Psoas muscle (tissue), 8 donors: ENCODE results near the gene MAGI2. TPM values are rescaled to one million over a fixed set of nuclear protein-coding genes. Genes with fewer than 3 reads are reported as not detected.

Experiments
- ATAC-seq, 4 donors: fragments of 200-7000 bp; cut with Tn5 transposase; one replicate each; pipeline ENCODE4 v1.9.1; 2020; ENCODE audit warnings: moderate library complexity in 3 of 4, mild to moderate bottlenecking in 2 of 4
- DNase-seq, 2 donors: peaks; one replicate each; pipeline ENCODE4 v3.0.0-alpha.2; 2020
- H3K27ac ChIP-seq: fragments of 200-600 bp; one replicate; pipeline ENCODE4 v1.8.0; 2022
- H3K27me3 ChIP-seq, 3 donors: fragments of 200-600 bp in 1 of 3; one replicate each; pipeline versions ENCODE4 v1.6.1 to v1.8.0; 2013 to 2022; ENCODE audit warnings: low read length in 2 of 3, mild to moderate bottlenecking in 2 of 3, moderate library complexity in 1 of 3; ENCODE audit not compliant: insufficient read depth in 3 of 3
- H3K36me3 ChIP-seq, 2 donors: fragments of 200-600 bp in 1 of 2; one replicate each; pipeline versions ENCODE4 v1.6.1 to v1.8.0; 2013 to 2022; ENCODE audit warnings: low read depth in 1 of 2, mild to moderate bottlenecking in 1 of 2, moderate library complexity in 1 of 2; ENCODE audit not compliant: insufficient read depth in 1 of 2
- H3K4me1 ChIP-seq: fragments of 200-600 bp; one replicate; pipeline ENCODE4 v1.8.0; 2022
- H3K4me3 ChIP-seq: fragments of 200-600 bp; one replicate; pipeline ENCODE4 v1.8.0; 2022; ENCODE audit warnings: mild to moderate bottlenecking
- H3K9me3 ChIP-seq: fragments of 200-600 bp; one replicate; pipeline ENCODE4 v1.8.0; 2022
- WGBS, 3 donors: extraction: QIAGEN DNeasy Blood & Tissue Kit; methylation state at CpG; one replicate each; pipeline versions ENCODE4 v1.1.6 to v1.1.7; 2013; 5-methylcytosine and 5-hydroxymethylcytosine counted together
- intact Hi-C, 2 donors: fragments of 100-400 bp; cut with DNase I; formaldehyde crosslinking; loops; one replicate each; pipeline versions ENCODE4 v1.11.0 to v1.14.2; 2022
- polyA plus RNA-seq, 3 donors: library from polyadenylated mRNA; stranded (reverse); fragments of 200-250 nt; gene quantifications; one replicate each; pipeline ENCODE4 v1.2.3, GENCODE V29; 2013
- total RNA-seq, 4 donors: library from RNA; stranded (reverse); fragmentation: NEBNext Ultra II Directional in 2 of 4; extraction: Animal tissue kit (Norgen Biotek cat#: 25700) in 2 of 4; gene quantifications; one replicate each; pipeline versions ENCODE4 v1.2.1 to v1.2.4, GENCODE V29; 2021 to 2023
- TF ChIP-seq, protein P1 (sequence below): fragments of 200-600 bp; IDR thresholded peaks from one replicate; pipeline ENCODE4 v1.8.0; 2022; ENCODE audit warnings: antibody characterized with exemption
- donor health status: healthy with polysubstance abuse.
- donor health status: DM: no; HTN: no; CAD: no; lungs with moderate emphysema.
- donor health status: Bipolar disorder and iron deficiency.
- donor health status: healthy.
- donor health status: DM: yes; HTN: yes; CAD: no.
- donor health status: DM: no; HTN: no; CAD: no.
- donor health status: DM: no; HTN: no; CAD: no.
- donor health status: DM: yes; HTN: yes; CAD: no.

The MAGI2 gene
- total and polyA plus RNA-seq, 7 donors, result 0.46 to 2.5 (median 1.4) TPM

DNA sequence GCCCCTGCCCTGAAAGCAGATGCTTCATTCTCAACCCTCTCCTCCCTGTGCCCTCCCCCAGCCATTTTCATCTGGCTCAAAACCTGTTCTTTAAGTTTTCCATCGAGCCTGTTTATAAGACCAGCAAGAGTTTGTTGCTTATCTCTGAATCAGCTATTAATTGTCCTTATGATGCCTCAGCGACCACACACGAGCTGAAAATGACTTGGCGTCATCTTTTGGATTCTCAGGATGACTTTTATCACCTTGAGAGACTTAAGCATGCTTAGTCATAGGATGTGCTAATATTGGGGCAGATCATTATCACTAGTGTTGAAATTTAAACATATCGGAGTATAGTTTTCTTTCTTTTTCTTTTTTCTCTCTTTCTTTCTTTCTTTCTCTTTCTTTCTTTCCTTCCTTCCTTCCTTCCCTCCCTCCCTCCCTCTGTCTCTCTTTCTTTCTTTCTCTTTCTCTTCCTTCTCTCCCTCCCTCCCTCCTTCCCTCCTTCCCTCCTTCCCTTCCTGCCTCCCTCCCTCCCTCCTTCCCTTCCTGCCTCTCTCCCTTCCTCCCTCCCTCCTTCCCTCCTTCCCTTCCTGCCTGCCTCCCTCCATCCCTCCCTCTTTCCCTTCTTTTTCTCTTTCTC is 1470.4 kb downstream of the MAGI2 start:
- ATAC-seq (no peak), DNase-seq (no peak)
- intact Hi-C loops, result no loop called here
- Histone ChIP-seq H3K27me3 (no peaks in the 10 kb centered on the region), H3K4me1 (no peaks in the 10 kb centered on the region), H3K9me3 (no peaks in the 10 kb centered on the region), H3K27ac (no peak overlapping the region), H3K4me3 (no peak overlapping the region), H3K36me3 (no peaks in the 10 kb centered on the region)
- whole genome bisulfite sequencing, 3 donors, result 73 to 79% (median 78%) methylated on average over 5 of the region's 5 CpGs
- TF ChIP-seq, protein P1, sequence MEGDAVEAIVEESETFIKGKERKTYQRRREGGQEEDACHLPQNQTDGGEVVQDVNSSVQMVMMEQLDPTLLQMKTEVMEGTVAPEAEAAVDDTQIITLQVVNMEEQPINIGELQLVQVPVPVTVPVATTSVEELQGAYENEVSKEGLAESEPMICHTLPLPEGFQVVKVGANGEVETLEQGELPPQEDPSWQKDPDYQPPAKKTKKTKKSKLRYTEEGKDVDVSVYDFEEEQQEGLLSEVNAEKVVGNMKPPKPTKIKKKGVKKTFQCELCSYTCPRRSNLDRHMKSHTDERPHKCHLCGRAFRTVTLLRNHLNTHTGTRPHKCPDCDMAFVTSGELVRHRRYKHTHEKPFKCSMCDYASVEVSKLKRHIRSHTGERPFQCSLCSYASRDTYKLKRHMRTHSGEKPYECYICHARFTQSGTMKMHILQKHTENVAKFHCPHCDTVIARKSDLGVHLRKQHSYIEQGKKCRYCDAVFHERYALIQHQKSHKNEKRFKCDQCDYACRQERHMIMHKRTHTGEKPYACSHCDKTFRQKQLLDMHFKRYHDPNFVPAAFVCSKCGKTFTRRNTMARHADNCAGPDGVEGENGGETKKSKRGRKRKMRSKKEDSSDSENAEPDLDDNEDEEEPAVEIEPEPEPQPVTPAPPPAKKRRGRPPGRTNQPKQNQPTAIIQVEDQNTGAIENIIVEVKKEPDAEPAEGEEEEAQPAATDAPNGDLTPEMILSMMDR, result no peak

GRCh38 chr7:77980087-77980713 is 1473.3 kb downstream of the MAGI2 start:
- Histone ChIP-seq H3K36me3 (no peaks in the 10 kb centered on the region), H3K27me3 (no peaks in the 10 kb centered on the region), H3K4me3 (no peak overlapping the region), H3K4me1 (no peaks in the 10 kb centered on the region), H3K27ac (no peak overlapping the region), H3K9me3 (no peaks in the 10 kb centered on the region)
- TF ChIP-seq, protein P1, result no peak
- intact Hi-C loops, result no loop called here
- 57 to 66% (median 62%) methylated on average over 3 of the region's 3 CpGs for WGBS, 3 donors
- no peak for DNase-seq
- peak; percentile 36 to 62 (median 50) for ATAC-seq

DNA sequence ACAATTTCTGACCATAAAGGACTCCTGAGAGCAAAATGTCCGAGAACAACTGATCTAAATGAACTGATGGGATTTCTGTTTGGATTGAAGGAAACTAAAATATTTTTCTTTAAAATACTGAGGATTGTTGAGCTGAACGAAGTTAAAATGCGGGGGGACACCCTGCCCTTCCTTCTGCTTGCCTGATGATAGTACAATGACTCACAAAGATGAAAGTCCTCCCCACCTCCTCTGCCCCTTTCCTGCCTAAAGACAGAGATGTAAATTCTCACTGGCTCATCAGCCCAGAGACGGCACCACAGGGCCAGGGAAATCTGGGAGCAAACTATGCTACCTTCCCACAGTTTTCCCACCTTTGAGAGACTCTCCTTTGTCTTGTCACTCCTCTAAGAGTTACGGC is 1474.2 kb downstream of the MAGI2 start:
- no peak for ATAC-seq
- Histone ChIP-seq H3K27me3 (no peaks in the 10 kb centered on the region), H3K36me3 (no peaks in the 10 kb centered on the region), H3K27ac (no peak overlapping the region), H3K4me3 (no peak overlapping the region), H3K9me3 (no peaks in the 10 kb centered on the region), H3K4me1 (no peaks in the 10 kb centered on the region)
- TF ChIP-seq, protein P1, result no peak
- intact Hi-C loops, result no loop called here
- no peak for DNase-seq
- 66 to 87% (median 71%) methylated on average over 5 of the region's 5 CpGs for WGBS, 3 donors

- ATAC-seq, result no peak
- 78 to 83% (median 82%) methylated on average over 2 of the region's 2 CpGs for WGBS, 3 donors
- no peak for DNase-seq
- no peak overlapping the region for H3K27ac ChIP-seq
- no peaks in the 10 kb centered on the region for H3K36me3 ChIP-seq
- H3K9me3 ChIP-seq, result no peaks in the 10 kb centered on the region
- TF ChIP-seq, protein P1, result no peak
- no peaks in the 10 kb centered on the region for H3K4me1 ChIP-seq
- no peak overlapping the region for H3K4me3 ChIP-seq
- H3K27me3 ChIP-seq, result no peaks in the 10 kb centered on the region
- intact Hi-C loops, result no loop called here
Observed at GRCh38 chr7:77975672-77976480, 1477.6 kb downstream of the MAGI2 start.
